ENCODE data around the gene MPRIP. TPM values are rescaled to one million over a fixed set of nuclear protein-coding genes. Genes with fewer than 3 reads are reported as not detected.

Gene MPRIP
- total and polyA plus RNA-seq, 2 donors (not counting 3 experiments of a cell fraction or from before 2014, with no cell fraction given): 94.6 to 246 TPM

DNA sequence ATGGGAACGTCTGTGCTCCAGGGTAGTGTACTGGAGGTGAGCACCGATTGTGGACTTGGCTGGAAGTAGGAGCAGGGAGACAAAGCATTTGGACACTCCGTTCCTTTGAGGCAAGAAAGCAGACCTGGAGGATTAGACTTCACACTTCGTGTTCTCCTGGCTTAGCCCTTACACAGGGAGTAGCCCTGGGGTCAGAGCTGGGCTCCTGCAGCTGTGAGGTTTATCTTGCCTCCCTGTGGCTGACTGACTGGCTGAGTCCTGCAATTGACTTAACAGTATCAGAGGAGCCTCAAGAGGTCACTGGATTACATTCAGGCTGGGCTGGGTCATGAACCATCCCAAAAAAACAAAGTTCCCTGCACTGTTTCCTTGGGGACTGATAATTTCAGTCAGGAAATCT is 37.1 kb downstream of the MPRIP start:
- ChIA-PET POLR2A (no interaction called here), CTCF (no interaction called here)
- no TSS peak for BruUV-seq (replicated peaks)
- Histone ChIP-seq H3K9me1 (replicated peaks; ENCODE audit: control insufficient read depth, extremely low read depth, insufficient read depth, low read length) (no peaks in the 10 kb centered on the region), H3K4me1 (ENCODE audit: control insufficient read depth, extremely low read depth, insufficient read depth, low read length) (peaks cover 18% of the 10 kb centered on the region), H3K4me3 (replicated peaks in 1 of 3; ENCODE audit: insufficient read depth in 1 of 3, low read depth in 1 of 3, low read length in 3 of 3) (no peak overlapping the region), H3K27ac (ENCODE audit: insufficient read depth, low read depth, low read length) (no peak overlapping the region), H3K4me2 (ENCODE audit: insufficient read depth, low read length) (no peak overlapping the region), H2AFZ (ENCODE audit: low read depth, low read length) (no peak overlapping the region), H3K27me3 (ENCODE audit: control insufficient read depth in 2 of 2, insufficient read depth in 2 of 2, low read length in 2 of 2) (no peaks in the 10 kb centered on the region), H3K9ac (replicated peaks; ENCODE audit: extremely low read depth, insufficient read depth, low read length) (no peak overlapping the region), H3K36me3 (ENCODE audit: control insufficient read depth in 2 of 2, extremely low read depth in 1 of 2, insufficient read depth in 2 of 2, low read length in 2 of 2) (peaks cover 0 to 15% of the 10 kb centered on the region in 2 experiments), H3K9me3 (replicated peaks; ENCODE audit: control insufficient read depth, insufficient read depth, low read length) (no peaks in the 10 kb centered on the region), H3K79me2 (ENCODE audit: control insufficient read depth, insufficient read depth, low read length) (peaks cover 89% of the 10 kb centered on the region), H4K20me1 (replicated peaks; ENCODE audit: control insufficient read depth, extremely low read depth, insufficient read depth, low read length) (peaks cover 6% of the 10 kb centered on the region)
- TF ChIP-seq FOS (IDR thresholded peaks at IDR 0.05; ENCODE audit: borderline replicate concordance, insufficient read depth, low read length) (no peak), GATA2 (IDR thresholded peaks at IDR 0.05; ENCODE audit: insufficient read depth, insufficient read length, low read depth, low read length) (no peak), JUN (IDR thresholded peaks at IDR 0.05; ENCODE audit: borderline replicate concordance, insufficient read depth, insufficient read length, low read depth) (no peak), POLR2AphosphoS5 (IDR thresholded peaks at IDR 0.05; ENCODE audit: insufficient read depth, low read depth, low read length) (no peak), POLR2A (IDR thresholded peaks at IDR 0.05; ENCODE audit: low read depth, low read length) (no peak)
- FAIRE-seq: no peak
- dilution Hi-C loops (cut with MboI; ENCODE audit: extremely low pct_ligation_motif_present, low sequenced_read_pairs): no loop called here
- intact Hi-C loops (cut with micrococcal nuclease): no loop called here
- DNase-seq (ENCODE audit: low read depth, low spot score): no peak

DNA sequence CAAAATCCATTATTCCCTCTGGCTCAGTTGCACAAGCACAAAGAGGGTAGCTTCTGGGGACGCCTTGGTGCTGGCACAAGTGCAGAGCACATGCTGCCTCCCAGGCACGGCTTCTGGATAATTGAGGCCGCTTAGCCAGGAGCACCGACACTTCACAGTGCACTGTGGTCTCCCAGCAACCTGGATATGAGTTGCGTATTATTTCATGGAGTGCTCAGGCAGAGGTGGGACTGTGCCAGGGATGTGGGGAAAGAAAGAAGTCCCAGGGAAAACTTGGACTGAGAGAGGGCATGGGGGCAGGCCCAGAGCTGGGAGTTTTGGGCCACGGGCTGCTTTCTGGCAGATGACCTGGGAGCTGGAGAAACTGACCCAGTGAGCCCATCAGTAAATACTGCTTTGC is 37.5 kb downstream of the MPRIP start:
- TF ChIP-seq POLR2AphosphoS5 (IDR thresholded peaks at IDR 0.05; ENCODE audit: insufficient read depth, low read depth, low read length) (no peak), MYC (IDR thresholded peaks at IDR 0.05; ENCODE audit: low read depth, low read length) (no peak), POLR2A (IDR thresholded peaks at IDR 0.05; ENCODE audit: low read depth, low read length) (no peak)
- TF ChIP-seq, protein P1, sequence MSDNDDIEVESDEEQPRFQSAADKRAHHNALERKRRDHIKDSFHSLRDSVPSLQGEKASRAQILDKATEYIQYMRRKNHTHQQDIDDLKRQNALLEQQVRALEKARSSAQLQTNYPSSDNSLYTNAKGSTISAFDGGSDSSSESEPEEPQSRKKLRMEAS (IDR thresholded peaks at IDR 0.05; ENCODE audit: insufficient read depth, insufficient read length): no peak
- TF ChIP-seq, protein P2, sequence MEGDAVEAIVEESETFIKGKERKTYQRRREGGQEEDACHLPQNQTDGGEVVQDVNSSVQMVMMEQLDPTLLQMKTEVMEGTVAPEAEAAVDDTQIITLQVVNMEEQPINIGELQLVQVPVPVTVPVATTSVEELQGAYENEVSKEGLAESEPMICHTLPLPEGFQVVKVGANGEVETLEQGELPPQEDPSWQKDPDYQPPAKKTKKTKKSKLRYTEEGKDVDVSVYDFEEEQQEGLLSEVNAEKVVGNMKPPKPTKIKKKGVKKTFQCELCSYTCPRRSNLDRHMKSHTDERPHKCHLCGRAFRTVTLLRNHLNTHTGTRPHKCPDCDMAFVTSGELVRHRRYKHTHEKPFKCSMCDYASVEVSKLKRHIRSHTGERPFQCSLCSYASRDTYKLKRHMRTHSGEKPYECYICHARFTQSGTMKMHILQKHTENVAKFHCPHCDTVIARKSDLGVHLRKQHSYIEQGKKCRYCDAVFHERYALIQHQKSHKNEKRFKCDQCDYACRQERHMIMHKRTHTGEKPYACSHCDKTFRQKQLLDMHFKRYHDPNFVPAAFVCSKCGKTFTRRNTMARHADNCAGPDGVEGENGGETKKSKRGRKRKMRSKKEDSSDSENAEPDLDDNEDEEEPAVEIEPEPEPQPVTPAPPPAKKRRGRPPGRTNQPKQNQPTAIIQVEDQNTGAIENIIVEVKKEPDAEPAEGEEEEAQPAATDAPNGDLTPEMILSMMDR (IDR thresholded peaks at IDR 0.05; ENCODE audit: extremely low read depth in 1 of 2, insufficient read depth in 1 of 2, low read depth in 1 of 2, low read length in 2 of 2): no peak
- ChIA-PET CTCF (no interaction called here), POLR2A (no interaction called here)
- Histone ChIP-seq H3K4me3 (replicated peaks in 1 of 3; ENCODE audit: insufficient read depth in 1 of 3, low read depth in 1 of 3, low read length in 3 of 3) (no peak overlapping the region), H3K27me3 (ENCODE audit: control insufficient read depth in 2 of 2, insufficient read depth in 2 of 2, low read length in 2 of 2) (no peaks in the 10 kb centered on the region), H2AFZ (ENCODE audit: low read depth, low read length) (no peak overlapping the region), H3K27ac (ENCODE audit: insufficient read depth, low read depth, low read length) (no peak overlapping the region), H3K9ac (replicated peaks; ENCODE audit: extremely low read depth, insufficient read depth, low read length) (no peak overlapping the region), H4K20me1 (replicated peaks; ENCODE audit: control insufficient read depth, extremely low read depth, insufficient read depth, low read length) (peaks cover 8% of the 10 kb centered on the region), H3K4me2 (ENCODE audit: insufficient read depth, low read length) (no peak overlapping the region), H3K9me1 (replicated peaks; ENCODE audit: control insufficient read depth, extremely low read depth, insufficient read depth, low read length) (no peaks in the 10 kb centered on the region), H3K36me3 (ENCODE audit: control insufficient read depth in 2 of 2, extremely low read depth in 1 of 2, insufficient read depth in 2 of 2, low read length in 2 of 2) (peaks cover 0 to 15% of the 10 kb centered on the region in 2 experiments), H3K4me1 (ENCODE audit: control insufficient read depth, extremely low read depth, insufficient read depth, low read length) (peaks cover 14% of the 10 kb centered on the region), H3K79me2 (ENCODE audit: control insufficient read depth, insufficient read depth, low read length) (peaks cover 89% of the 10 kb centered on the region), H3K9me3 (replicated peaks; ENCODE audit: control insufficient read depth, insufficient read depth, low read length) (no peaks in the 10 kb centered on the region)
- FAIRE-seq (no peak), DNase-seq (ENCODE audit: low read depth, low spot score) (no peak)
- intact Hi-C loops (cut with micrococcal nuclease) (no loop called here), dilution Hi-C loops (cut with MboI; ENCODE audit: extremely low pct_ligation_motif_present, low sequenced_read_pairs) (no loop called here)
- no TSS peak for BruUV-seq (replicated peaks)

Measured in endothelial cell of umbilical vein (primary cell).